GM13977 (cell line): ENCODE data around the gene DGKH.
"Not testable (repeated sequence)": the region's sequence is repeated elsewhere in the genome, so short reads cannot be mapped to it uniquely, and the experiment has no call there.

Experiments
- DNase-seq: peaks from one replicate; pipeline ENCODE4 v3.0.0; 2012; ENCODE audit warnings: low spot score
- CTCF ChIP-seq: IDR thresholded peaks from 2 replicates; pipeline ENCODE4 v1.5.1; 2012; ENCODE audit warnings: mild to moderate bottlenecking, control low read depth; ENCODE audit not compliant: insufficient read depth; ENCODE audit errors: extremely low read depth, missing control alignments
- in situ Hi-C: fragments of 300-500 bp; cut with MboI; formaldehyde crosslinking; loops from one replicate; pipeline ENCODE4 v1.12.0; 2022; ENCODE audit warnings: low sequenced_read_pairs, low pct_unique_long_range_greater_than_20kb, mixed read lengths, inconsistent platforms; ENCODE audit not compliant: unreplicated experiment

The DGKH gene

GRCh38 chr13:42216422-42216735 is 167.9 kb downstream of the DGKH start:
- DNase-seq, result no peak
- in situ Hi-C loops, result no loop called here
- no peak for TF ChIP-seq CTCF

GRCh38 chr13:42218576-42218975 is 170.1 kb downstream of the DGKH start:
- no peak for DNase-seq
- in situ Hi-C loops, result no loop called here
- TF ChIP-seq CTCF, result no peak

- no peak for DNase-seq
- in situ Hi-C loops, result no loop called here
- TF ChIP-seq CTCF, result no peak
Measured at GRCh38 chr13:42219051-42219450, 170.6 kb downstream of the DGKH start.

GRCh38 chr13:42219876-42220275 is 171.4 kb downstream of the DGKH start:
- DNase-seq, result no peak
- in situ Hi-C loops, result no loop called here

GRCh38 chr13:42221121-42221765 is 172.8 kb downstream of the DGKH start:
- no peak for DNase-seq
- in situ Hi-C loops, result no loop called here
- no peak for TF ChIP-seq CTCF

More at GRCh38 chr13:42219876-42220275, 171.4 kb downstream of the DGKH start:
- TF ChIP-seq CTCF, result no peak

GRCh38 chr13:42223681-42224080 is 175.2 kb downstream of the DGKH start:
- no peak for TF ChIP-seq CTCF
- no peak for DNase-seq
- in situ Hi-C loops, result no loop called here

- no peak for DNase-seq
Measured at GRCh38 chr13:42225051-42225450, 176.6 kb downstream of the DGKH start.

GRCh38 chr13:42226759-42227158 is 178.3 kb downstream of the DGKH start:
- in situ Hi-C loops, DNase-seq: not testable (repeated sequence)

More at GRCh38 chr13:42225051-42225450, 176.6 kb downstream of the DGKH start:
- in situ Hi-C loops, result no loop called here
- no peak for TF ChIP-seq CTCF
